Keratinocyte (primary cell): ENCODE data around the gene ACOT7.

Experiments used
- CTCF ChIP-seq, 3 experiments: IDR thresholded peaks in 1 of 3; conservative IDR thresholded peaks in 1 of 3; optimal IDR thresholded peaks in 1 of 3; 2 replicates in 2 of 3; 3 replicates in 1 of 3; pipeline versions ENCODE3 to v1.5.1; 2011; ENCODE audit warnings: low read length in 3 of 3, mild to moderate bottlenecking in 3 of 3, moderate library complexity in 2 of 3, control low read depth in 1 of 3, inconsistent platforms in 1 of 3; ENCODE audit not compliant: insufficient read depth in 2 of 3; ENCODE audit errors: extremely low read depth in 1 of 3
- EZH2 ChIP-seq: IDR thresholded peaks from one replicate; pipeline ENCODE4 v1.6.1; 2012; ENCODE audit warnings: inconsistent platforms, mild to moderate bottlenecking, low read length, moderate library complexity

DNA sequence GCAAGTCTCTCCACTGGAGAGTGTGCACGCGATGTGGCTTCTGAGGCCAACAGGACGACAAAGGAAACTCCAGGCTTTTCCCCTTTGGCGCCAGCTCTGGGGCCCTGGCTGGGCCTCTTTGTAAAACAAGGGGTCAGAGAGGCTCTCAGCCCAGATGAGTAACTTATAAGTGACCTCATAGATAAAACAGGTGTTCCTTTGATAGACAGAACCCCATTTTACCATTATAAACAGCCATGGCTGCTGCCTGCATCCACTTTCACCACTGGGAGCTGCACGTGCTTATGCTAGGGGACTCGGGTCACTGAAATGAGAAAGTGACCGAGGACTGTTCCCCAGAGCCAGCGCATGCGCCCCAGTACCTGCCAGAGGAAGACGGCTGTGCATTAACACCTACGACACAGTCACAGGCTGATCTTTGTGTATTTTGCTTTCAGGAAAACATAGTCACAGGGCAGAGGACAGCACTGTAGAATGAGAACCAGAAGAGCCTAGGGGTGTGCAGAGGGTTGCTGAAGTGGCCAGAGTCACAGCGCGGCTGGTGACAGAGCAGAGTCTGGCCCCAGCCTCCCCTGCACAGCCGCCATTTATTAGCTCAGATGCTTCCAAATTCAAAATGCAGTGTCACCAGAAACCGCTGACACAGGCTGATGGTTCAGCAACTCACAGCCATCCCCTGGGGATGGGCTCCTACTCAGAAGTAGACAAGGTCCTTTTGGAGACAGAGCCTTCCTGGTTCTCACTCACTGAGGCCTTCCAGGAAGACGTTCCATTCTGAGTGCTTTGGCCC, 175.0 kb downstream of the ACOT7 start:
- TF ChIP-seq CTCF (optimal IDR thresholded peaks at IDR 0.05 in 1 of 3, IDR thresholded peaks at IDR 0.05 in 1 of 3, conservative IDR thresholded peaks at IDR 0.05 in 1 of 3; ENCODE audit: extremely low read depth in 1 of 3, insufficient read depth in 2 of 3, low read length in 3 of 3) (no peak), EZH2 (no peak)
